ENCODE results near the gene PTAR1.
"Not testable (repeated sequence)": the region's sequence is repeated elsewhere in the genome, so short reads cannot be mapped to it uniquely, and the experiment has no call there.

PTAR1 gene, protein sequence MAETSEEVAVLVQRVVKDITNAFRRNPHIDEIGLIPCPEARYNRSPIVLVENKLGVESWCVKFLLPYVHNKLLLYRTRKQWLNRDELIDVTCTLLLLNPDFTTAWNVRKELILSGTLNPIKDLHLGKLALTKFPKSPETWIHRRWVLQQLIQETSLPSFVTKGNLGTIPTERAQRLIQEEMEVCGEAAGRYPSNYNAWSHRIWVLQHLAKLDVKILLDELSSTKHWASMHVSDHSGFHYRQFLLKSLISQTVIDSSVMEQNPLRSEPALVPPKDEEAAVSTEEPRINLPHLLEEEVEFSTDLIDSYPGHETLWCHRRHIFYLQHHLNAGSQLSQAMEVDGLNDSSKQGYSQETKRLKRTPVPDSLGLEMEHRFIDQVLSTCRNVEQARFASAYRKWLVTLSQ

GRCh38 chr9:69759421-69760277 is at the start of gene PTAR1:
TSS of gene PTAR1 (minus strand) at chr9:69760011. CDS start at chr9:69759938, 73 bp downstream.
- DNase-seq (ENCODE audit: low spot score) = peak; percentile 87

GRCh38 chr9:69809304-69809863 is 49.6 kb upstream of the PTAR1 start:
- no peak for DNase-seq (ENCODE audit: low spot score)

- no peak for DNase-seq (ENCODE audit: low spot score)
These were observed 46.8 kb upstream of the PTAR1 start for GRCh38 chr9:69806627-69807026.

DNA sequence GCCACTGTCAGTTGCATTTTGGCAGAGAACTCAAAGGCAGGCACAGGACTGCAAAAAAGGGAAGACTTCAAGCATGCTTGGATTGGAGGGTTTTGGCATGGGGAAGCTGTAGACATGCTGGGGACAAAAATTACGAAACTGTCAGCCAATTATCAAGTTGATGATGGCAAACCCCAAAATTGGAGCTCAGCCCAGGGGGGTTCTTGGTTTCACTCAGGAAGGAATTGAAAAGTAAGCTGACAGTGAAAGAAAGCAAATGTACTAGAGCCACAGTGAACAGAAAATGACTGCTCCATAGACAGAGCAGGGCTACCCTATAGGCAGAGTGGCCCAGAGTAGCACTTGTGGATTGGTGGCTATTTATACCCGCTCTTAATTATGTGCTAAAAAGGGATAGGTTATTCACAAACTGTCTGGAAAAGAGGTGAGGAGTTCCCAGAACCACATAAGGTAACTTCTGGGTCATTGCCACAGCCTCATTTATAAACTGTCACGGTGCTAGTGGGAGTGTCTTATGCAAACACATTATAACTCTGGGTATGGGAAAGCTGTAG is 46.2 kb upstream of the PTAR1 start:
- DNase-seq (ENCODE audit: low spot score) = no peak

DNA sequence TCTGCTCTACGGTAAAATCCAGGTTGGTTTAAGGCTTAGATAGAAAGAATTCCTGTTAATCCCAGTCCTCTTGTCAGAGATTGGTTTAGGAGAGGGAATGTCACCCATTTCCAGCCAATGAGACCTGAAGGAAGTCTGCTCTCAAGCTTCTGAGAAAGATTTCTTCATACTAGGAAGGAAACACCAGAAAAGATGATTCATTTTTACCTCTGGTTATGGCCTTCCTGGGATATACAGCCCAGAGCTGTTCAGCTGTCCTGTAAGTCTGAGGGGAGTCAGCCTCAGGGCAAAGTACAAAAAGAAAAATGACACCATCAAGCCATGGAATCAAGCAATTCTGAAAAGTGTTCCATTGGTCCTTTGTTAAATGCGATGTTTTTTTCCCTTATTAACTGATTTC is 42.2 kb upstream of the PTAR1 start:
- peak; percentile 11 for DNase-seq (ENCODE audit: low spot score)

DNA sequence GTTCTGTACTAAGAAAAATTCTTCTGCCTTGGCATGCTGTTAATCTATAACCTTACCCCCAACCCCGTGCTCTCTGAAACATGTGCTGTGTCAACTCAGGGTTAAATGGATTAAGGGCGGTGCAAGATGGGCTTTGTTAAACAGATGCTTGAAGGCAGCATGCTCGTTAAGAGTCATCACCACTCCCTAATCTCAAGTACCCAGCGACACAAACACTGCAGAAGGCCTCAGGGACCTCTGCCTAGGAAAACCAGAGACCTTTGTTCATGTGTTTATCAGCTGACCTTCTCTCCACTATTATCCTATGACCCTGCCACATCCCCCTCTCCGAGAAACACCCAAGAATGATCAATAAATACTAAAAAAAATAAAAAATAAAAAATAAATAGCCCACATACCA is 40.2 kb upstream of the PTAR1 start:
- not testable (repeated sequence) for DNase-seq (ENCODE audit: low spot score)

DNA sequence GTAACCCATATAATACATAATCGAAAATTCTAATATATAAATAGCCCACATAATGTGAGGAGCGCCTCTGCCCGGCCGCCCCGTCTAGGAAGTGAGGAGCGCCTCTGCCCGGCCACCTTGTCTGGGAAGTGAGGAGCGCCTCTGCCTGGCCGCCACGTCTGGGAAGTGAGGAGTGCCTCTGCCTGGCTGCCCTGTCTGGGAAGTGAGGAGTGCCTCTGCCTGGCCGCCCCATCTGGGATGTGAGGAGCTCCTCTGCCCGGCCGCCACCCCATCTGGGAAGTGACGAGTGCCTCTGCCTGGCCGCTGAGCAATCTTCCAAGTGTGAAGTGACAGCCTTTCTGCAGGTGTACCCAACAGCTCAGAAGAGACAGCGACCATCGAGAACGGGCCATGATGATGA is 39.7 kb upstream of the PTAR1 start:
- not testable (repeated sequence) for DNase-seq (ENCODE audit: low spot score)

DNA sequence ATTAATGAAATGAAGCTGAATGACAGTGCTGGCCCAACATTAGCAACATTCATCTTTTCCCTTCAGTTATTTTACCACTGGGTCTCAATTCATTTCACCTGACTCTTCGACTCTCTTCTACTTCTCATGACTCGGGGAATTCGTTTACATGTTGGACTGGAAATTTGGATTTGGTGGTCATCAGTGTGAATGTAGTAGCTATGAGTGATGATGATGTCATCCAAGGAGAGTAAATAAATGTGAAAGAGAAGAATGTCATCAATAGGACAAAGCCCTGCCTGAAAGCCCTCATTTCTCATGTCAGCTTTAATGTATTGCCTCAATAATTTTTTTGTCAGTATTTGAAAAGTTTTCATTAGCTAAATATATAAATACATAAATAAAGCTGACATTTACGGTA is 38.9 kb upstream of the PTAR1 start:
- DNase-seq (ENCODE audit: low spot score) = no peak

- DNase-seq (ENCODE audit: low spot score) = no peak
These were observed 37.9 kb upstream of the PTAR1 start for GRCh38 chr9:69797675-69798074.

DNA sequence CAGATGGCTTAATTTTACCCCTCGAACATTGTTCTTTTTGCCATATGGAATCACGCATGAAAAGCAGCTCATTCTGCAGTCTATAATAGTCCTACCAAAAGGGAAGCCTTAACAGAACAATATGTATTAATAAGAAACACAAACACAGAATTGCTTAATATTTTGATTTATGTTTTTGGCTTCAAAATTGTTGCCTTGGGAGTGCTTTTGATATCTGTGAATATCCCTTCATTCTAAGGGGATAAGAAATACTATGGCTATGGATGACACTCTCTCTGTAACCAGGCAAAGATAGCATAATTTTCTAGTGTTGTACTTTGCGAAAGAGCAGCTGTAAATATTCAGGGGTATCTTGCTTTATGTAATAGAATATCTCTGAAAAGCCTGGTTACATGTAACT is 34.5 kb upstream of the PTAR1 start:
- DNase-seq (ENCODE audit: low spot score) = no peak

- DNase-seq (ENCODE audit: low spot score) = peak; percentile 14
These were observed 25.9 kb upstream of the PTAR1 start for GRCh38 chr9:69785757-69786156.

DNA sequence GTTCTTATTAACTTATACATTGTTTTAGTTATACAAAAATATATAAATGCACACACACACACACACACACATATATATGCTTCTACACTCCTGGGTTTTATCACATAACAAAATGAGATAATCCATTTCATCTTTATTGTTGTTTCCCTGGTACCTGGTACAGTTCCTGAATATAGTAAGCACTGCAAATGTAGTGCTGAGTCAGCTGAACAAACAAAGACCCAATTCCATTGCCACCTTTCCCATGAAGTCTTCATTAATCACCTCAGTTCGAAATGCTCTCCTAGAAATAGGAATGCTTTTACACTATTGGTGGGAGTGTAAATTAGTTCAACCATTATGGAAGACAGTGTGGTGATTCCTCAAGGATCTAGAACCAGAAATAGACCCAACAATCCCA is 13.4 kb upstream of the PTAR1 start:
- DNase-seq (ENCODE audit: low spot score) = no peak

- no peak for DNase-seq (ENCODE audit: low spot score)
These were observed 12.1 kb upstream of the PTAR1 start for GRCh38 chr9:69771775-69772418.

GRCh38 chr9:69768716-69769115 is 8.9 kb upstream of the PTAR1 start:
- no peak for DNase-seq (ENCODE audit: low spot score)

DNA sequence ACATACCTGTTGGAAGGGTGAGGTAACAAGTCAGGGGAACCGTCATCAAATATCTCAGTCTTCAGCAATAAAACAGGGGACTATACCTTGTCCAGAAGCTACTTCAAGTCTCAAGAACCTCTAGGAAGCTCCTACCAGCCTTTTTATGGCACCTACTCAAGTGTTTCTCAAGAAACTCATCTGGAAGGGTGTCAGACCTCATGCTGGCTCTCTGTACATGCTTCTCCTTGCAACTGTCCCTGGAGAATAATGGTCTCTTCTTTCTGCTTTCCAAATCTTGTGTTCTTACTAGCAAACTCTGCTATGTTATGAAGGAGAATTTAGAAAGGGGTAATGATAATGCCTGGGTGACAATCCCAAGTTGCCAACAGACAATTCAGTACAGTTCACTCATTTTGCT is 8.3 kb upstream of the PTAR1 start:
- DNase-seq (ENCODE audit: low spot score) = no peak

GRCh38 chr9:69763862-69764261 is 4.1 kb upstream of the PTAR1 start:
- not testable (repeated sequence) for DNase-seq (ENCODE audit: low spot score)

GRCh38 chr9:69762527-69762926 is 2.7 kb upstream of the PTAR1 start:
- DNase-seq (ENCODE audit: low spot score) = no peak

DNA sequence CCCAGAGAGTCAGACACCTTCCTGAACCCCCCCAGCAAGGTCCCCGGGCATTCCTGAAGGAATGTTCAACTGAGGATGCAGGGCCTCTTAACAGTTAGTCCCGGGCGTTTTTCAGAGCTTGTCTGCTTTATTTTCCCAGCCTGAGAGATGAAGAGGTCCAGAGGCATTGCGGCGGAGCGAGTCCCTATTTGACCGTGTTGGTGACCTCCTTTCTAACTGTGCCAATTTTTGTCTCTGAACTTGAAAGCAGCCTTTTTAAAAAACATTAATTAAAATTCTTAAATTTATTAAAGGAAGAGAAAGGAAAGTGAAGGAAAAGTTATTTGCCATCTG is 433 bp upstream of the PTAR1 start:
- DNase-seq (ENCODE audit: low spot score) = no peak

DNA sequence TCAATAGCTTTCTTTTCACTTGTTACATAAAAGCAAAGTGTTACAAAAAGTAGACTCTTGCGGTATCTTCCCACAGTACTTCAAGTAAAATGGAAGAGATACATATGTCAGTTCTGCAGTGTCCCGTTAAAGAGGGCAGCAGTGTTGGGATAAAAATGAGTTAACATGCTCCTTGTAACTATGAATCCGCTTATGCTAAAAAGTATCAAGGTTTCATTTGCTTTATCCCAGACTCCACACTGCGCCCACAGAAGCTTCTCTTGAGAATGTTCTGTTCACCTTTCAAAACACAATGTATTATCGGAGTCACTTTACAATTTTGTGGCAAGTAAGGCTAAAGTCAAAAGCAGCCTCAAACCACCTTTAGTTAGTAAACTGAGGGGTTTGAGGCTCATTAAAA is 790 bp downstream of the PTAR1 start:
- peak; percentile 23 for DNase-seq (ENCODE audit: low spot score)

- peak; percentile 72 for DNase-seq (ENCODE audit: low spot score)
These were observed 1.7 kb downstream of the PTAR1 start for GRCh38 chr9:69757996-69758675.

- no peak for DNase-seq (ENCODE audit: low spot score)
These were observed 4.6 kb downstream of the PTAR1 start for GRCh38 chr9:69755205-69755604.

GRCh38 chr9:69753830-69754229 is 6.0 kb downstream of the PTAR1 start:
- DNase-seq (ENCODE audit: low spot score) = no peak

Measured in SW480 (cell line).